Limb (tissue), 2 donors: ENCODE results near the gene GRHL3.

Experiments
- DNase-seq, 2 donors: peaks; one replicate each; pipeline ENCODE4 v3.0.0-alpha.2; 2016; ENCODE audit errors: extremely low spot score in 2 of 2

GRHL3 gene

DNA sequence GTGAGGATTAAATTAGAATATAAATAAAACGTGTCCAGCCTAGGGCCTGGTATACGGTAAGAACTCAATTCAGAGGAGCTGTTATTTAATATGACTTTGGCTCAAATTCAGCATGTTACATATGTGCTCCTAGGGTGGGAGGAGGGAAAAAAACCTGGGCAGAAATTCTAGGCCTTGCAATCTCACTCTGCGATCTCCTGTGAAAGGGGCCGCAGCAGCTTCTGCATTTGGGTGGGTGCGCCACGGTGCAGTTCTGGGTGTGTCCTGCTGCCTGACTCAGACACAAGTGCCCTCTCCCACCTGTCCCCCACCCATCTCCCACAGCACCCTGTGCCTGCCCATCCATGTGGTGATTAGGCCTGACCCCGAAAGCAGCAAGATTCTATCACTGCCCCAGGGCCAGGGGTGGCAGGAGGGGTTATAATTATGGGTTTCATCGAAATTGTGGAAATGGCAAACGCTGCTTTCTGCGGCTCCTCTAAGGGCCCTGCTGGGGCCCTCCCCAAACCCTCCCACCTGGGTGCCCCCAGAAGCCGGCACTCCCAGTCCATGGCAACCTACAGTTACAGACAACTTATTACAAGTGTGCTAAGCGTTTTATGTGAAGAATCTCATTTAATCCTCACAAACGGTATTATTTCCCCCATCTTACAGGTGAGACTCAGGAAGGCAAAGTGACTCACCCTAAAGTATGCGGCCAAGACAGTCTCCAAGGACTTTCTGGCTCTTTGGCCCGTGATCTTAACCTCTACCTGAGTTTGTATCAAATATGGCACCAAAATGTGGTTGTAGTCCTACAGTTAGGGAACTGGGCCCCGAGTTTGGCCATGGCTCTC, 25.5 kb upstream of the GRHL3 start:
- DNase-seq: no peak

DNA sequence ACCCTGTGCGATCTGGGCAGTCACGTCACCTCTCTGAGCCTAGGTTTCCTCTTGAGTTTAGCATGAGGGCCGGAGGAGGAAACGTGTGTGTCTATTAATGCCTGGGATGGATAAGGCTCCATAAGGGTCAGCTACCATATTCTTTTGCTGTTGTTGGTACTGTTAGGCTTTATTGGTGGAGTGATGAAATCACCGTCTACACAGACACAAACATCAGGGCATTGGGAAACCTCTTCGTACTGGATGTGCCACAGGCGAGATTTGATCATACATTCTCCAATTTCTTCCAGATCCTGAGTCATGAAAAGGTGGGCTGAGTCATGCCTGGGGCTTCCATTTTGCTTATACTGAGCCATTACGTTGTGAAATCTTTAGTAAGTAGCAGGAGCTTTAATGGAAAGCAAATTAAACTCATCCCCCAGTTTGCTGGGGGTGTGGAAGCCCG, 24.9 kb upstream of the GRHL3 start:
- no peak for DNase-seq

DNA sequence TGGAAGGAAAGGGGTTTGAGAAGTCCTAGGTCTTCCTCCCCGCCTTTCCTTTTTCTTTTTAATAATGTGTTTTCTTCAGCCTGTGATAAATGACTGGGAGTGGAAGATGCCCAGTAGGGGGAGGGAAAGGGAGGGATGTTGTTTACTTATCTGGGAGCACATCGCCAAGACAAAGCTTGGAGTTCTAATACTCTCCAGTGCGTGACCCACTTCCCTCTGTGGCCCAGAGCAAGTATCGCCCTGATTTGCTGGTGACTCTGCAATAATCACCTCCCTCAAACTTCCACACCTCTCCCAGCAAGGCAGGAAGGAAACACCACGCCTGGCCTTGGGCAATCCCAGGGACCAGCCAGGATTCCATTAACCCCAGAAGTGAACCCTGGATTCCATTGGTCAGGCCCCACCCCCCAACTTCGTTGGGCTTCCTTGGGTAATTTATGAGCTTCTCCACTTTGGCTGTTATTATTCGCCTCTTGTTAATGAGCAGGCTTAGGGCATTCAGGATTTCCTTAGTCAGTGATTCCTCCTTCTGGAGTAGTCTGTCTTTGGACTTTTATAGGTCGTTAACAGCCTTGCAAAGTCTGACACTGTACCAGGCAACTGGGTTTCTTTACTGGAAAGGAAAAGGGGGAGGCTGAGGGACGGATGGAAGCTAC, 24.3 kb upstream of the GRHL3 start:
- no peak for DNase-seq

DNA sequence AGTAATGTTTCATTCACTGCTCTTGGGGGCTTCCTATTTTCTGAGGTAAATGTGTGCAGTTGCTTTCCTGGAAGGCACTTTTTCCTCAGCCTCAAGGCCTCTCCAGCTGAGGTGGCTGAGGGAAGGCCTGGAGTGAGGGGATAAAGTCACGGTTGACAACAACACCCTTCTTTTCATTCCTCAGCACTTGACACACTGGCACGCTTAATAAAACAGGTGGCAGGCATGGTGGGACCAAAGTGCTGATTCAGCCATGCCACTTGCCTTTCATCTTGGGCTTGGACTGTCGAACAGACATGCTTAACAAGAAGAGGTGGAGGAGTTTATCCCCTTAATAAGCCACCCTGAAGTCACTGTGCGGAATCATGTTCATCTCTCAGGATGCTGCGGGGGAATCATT, 23.6 kb upstream of the GRHL3 start:
- DNase-seq: no peak

DNA sequence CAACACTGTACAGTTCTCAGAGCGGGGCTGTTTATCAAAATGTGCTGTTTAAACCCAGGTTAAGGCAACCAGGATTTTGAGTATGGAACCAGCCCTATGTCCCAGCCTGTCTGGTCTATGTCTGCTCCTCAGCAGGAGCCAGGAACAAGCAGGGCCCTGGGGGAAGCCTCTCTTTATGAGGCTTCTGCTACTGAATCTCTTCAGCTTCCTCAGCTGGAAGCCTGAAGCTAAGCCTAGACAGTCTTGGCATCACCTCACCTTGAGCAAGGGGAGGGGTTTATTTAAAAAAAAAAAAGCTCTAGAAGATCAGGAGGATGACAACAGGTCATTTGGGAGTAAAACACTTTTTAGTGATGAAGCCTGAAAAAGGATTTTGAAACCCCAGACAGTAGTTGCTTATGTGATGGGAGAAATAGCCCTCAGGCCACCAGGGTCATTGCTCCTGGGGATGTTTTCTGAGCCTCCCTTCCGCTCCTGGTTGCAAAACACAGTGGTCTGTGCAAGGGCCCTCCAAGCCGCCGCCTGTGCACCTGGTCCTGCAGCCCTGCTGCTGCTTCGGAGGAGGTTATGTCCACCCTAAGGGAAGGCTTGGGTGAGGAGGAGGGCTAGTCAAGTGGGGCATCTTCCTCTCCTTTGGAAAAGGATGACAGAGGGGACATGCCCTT, 21.8 kb upstream of the GRHL3 start:
- DNase-seq: no peak

DNA sequence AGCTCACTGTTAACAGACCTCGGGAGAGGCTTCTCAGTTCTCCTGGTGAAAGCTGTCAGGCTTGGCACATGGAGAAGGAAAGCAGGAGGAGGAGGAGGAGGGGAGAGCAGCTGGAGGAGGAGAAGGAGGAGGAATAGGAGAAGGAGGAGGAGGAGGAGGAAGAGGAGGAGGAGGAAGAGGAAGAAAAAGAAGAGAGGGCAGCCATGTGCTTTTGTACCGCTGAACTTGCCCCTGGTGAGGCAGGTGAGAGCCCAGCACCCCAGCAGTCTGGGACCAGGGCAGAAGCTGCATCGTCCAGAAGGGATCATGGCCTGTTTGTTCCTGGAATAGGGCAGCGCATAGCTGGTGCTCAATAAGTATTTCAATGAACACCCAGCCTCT, 21.3 kb upstream of the GRHL3 start:
- DNase-seq: no peak

DNA sequence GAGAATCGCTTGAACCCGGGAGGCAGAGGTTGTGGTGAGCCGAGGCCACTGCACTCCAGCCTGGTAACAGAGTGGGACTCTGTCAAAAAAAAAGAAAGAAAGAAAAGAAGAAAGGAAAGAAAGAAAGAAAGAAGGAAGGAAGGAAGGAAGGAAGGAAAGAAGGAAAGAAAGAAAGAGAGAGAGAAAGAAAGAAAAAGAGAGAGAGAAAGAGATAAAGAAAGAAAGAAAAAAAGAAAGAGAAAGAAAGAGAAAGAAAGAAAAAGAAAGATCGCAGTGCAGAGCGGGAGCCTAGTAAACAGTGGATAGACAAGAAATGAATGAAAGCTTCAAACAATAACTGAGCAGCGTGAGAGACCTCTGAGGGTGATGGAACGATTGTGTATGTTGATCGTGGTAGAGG, 20.6 kb upstream of the GRHL3 start:
- no peak for DNase-seq

DNA sequence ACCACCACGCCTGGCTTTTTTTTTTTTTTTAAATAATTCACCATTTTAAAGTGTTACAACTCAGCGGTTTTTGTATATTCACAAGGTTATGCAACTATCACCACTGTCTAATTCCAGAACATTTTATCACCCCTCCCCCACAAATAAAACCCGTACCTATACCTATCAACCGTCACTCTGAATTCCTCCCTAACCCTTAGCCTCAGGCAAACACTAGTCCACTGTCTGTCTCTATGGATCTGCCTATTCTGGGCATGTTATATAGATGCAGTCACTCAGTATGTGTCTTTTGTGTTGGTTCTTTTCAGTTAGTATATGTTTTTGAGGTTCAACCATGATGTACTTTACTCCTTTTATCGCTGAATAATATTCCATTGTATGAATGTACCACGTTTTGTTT, 19.3 kb upstream of the GRHL3 start:
- no peak for DNase-seq

DNA sequence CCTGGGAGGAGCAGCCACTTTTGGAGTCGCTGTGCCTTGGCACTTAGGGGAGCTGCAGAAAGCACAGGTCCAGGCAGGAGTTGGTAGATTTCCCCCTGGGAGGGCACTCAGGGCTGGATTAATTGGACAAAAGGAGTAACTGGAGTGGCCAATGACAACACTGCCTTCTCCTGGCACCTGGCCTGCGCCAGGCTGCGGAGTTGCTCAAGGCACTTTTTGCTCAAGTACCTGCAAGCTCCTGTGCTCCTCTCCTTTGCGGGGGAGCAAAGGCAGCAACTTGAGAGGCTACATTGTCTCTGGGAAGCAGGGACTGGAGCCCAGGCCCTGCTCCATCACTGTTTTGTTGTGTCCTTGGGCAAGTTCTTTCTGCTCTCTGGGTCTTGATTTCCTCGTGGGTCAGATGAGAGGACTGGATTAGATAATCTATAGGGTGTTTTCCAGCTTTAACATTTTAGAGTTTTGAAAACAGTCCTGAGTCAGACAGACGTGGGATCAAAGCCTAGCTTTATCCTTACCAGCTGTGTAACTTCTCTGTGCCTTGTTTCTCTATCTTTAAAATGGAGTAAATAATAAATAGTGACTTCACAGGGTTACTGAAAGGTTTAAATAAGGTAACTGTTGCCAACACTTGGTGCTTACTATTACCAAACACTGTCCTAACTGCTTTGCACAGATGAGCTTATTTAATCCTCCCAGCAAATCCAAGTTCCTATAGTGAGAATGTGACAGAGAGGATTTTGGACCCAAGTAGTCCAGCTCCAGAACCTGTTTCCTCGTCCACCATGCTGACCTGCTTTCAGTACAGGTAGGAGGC, 18.0 kb upstream of the GRHL3 start:
- DNase-seq: no peak

DNA sequence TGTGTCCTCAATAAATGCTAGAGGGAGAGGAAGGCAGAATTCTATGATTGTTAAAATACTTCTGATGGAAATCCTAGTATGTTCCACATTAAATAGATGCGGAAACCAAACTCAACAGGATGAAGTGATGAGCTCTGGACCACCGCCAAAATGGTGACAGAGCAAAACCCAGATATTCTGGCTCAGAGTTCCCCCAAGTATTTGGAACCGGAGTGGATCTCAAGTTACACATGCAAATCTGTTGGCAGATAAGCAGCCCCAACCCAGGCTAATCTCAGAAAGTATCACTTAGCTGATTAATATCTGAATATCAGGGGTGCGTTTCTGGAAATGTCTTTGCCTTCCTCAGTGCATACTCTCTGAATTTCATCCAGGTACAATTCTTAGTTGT, 17.4 kb upstream of the GRHL3 start:
- DNase-seq: no peak

DNA sequence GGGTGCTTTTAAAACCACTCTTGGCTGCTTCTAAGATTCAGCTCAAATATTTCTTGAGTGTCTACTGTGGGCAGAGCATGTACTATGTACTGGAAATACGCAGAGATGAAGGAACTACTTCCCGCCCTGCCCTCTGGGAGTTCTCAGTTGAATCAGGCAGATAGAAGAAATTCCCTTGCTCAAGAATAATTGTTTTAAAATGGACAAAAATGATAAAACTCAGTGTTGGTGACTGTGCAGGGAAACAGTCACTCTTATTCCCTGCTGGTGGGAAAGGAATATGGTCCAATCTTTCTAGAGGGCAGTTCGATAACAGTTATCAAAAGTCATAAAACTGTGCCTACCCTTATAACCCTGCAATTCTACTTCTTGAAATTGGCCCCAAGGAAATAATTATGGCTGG, 16.9 kb upstream of the GRHL3 start:
- DNase-seq: no peak

DNA sequence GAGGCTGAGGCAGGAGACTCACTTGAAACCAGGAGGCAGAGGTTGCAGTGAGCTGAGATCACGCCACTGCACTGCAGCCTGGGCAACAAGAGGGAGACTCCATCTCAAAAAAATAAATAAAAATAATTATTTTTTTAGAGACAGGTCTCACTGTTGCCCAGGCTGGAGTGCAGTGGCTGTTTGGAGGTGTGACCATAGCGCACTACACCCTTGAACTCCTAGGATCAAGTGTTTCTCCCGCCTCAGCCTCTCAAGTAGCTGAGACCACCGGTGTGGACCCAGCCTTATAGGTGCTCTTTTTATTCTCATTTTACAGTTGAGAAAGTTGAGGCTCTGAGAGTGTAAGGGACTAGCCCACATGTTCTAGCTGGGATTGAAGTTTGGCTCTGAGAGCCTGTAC, 15.6 kb upstream of the GRHL3 start:
- no peak for DNase-seq

DNA sequence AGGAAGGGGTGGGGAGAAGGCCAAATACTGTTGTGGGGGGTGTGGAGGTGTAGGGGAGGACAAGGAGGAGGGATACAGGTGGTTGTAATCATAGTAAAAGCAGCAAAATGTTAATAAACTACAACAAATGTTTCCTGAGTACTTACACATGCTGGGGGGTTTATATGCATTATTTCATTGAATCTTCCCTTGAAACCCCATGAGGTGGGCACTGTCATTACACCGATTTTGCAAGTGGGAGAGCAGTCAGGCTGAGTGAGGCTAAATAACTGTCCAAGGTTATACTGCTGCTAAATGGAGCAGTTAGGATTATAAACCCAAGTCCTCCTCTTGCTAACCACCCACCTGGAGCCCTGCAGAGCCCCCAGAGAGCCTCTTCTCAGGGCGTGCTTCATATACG, 14.4 kb upstream of the GRHL3 start:
- DNase-seq: no peak

DNA sequence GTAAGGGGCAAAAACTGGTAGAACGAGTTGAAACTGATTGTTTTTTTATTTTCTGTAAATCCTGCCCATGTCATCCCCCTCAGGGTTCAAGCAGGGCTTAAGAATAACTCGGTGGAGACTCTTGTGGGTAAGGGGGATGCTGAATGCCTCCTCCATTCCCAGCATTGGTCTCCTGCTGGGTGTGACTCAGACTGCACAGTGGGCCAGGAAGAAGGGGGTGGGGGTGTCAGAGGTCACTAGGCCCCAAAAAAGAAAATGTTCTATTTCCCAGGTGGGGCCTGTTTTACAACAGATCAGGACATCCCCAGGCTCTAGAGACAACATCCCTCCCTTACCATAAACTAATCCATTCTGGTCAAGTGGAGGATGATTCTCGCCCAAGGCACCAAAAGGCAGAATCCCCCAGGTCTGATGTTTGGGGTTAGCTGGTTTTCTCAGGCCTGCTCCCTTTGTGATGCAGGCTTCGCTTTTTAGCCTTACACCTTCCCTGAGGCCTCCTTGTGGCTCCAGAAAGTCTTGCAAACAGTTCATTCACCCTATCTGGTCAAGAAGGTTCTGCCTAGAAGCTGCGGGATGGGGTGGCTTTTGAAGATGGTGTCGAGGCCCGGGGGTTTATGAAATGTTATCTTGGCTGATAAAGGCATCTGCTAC, 10.7 kb upstream of the GRHL3 start:
- no peak for DNase-seq

DNA sequence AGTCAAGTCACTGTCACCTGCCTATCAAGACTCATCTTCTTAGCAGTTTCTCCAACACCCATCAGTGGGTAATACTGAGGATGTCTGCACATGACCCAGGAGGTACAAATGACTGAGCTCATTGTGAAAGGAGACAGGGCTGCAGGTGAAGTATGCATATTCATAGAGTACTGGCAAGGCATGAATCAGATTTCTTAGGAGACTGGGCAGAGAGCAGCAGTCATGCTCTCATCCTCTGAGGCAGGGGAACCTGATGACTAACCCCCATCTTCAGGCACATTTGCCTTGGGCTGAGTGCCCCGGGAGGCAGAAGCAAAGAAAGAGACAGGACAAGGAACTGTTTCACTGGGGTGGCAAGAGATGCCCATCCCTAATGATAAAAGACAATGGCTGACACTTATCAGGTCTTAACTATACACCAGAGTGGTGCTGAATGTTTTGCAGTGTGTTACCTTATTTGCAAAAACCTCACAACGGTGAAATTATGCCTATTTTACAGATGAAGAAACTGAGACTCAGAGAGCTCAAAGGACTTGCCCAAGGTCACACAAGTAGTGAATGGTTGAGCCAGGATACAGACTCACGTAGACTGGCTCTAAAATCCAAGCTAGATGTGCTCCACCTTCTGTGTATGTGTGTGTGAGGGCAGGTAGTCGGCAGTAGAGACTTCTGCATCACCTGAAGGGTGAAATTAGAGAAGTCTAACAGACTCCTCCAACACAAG, 9.2 kb upstream of the GRHL3 start:
- no peak for DNase-seq

DNA sequence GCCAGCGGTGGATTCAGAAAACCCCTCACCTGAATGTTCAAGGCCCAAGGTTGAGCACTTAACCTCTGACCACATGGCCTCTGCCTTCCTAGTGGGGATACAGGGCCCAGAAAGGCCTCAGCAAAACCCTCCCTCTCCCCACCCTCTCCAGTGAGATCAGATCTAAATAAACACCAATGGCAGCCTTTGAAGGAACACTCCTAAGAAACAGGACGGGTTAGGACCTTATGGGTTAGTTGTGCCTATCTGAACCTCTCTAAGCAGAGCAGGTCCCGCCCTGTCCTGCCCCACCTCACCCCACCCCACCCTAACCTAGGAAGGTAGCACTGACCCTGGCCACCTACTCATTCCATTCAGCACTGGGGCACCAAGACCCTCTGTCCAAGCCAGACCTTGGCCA, 7.9 kb upstream of the GRHL3 start:
- no peak for DNase-seq

DNA sequence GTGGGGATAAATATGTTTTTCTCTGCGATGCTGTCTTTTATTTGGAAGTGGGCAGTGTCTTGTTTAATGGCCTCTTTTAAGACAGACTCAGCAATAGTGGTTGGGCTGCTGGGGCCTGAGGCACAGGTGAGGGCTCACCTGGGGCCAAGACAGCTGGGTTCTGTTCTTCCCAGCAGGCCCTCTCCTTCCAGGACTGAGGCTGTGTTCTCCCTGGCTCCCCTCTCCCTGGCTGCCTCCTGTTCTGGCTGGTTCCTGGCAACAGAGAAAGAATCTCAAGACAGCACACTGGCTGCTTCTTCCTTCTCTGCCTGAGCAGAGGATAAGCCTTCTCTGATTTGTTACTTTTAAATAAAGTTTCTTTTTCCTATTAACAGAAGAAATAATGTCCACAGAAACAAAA, 7.4 kb upstream of the GRHL3 start:
- no peak for DNase-seq

DNA sequence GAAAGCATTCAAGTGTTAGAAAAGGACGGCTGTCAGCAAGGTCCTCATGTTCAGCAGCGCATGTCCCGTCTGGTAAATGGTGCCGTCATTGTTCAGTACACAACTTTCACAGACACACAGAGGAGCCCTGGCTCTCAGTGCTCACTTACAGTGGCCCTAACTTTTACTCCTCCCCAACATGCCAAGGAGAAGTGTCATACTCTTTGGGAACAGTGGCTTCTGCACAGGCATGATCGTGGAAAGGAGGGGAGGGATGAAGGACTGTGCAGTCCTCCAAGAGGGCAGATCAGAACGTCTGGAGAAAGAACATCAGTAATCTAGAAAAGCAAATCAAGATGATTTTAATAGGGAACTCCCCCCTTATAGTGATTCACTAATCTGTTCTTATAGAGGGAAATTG, 3.8 kb upstream of the GRHL3 start:
- no peak for DNase-seq

DNA sequence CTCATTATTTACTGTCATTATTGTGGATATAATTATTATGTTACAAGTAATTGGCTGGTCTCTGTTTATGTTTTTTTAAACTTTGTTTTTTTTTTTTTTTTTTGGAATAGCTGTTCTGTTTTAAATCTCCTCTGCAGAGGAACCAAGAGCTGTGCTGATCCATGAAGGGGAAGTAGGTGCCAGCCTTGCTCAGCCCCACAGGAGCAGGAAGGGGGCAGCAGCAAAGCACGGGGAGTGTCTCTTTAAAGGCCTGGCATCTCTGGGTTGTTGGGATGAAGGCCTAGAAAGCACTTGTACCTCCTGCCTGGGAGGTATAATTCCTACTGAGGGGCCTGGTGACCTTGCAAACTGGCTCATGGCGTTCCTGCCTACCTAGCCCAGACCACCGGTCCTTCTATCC, 2.5 kb upstream of the GRHL3 start:
- DNase-seq: no peak

DNA sequence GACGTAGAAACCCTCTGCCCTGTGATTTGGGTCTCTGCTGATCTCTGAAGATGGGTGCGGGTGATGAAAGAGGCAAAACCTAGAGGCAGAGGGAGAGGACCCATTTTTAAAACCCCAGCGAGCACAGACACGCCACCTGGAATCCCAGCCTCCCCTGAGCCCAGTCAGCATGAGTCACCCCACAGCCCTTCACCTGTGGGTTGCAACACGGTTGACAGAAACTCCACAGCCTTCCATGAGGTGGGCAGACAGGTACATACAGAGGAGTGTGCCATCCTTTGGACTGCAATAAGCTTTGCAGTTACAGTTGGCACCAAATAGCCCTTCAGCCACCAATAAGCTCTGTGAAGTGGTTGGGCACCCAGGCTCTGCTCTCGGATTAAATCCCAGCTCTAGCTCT, 2.1 kb upstream of the GRHL3 start:
- no peak for DNase-seq
